Neural progenitor cell (in vitro differentiated cells): ENCODE results near the gene TMPRSS9. TPM values are rescaled to one million over a fixed set of nuclear protein-coding genes. Genes with fewer than 3 reads are reported as not detected.

ENCODE experiments used
- DNase-seq: peaks from one replicate; pipeline ENCODE4 v3.0.0-alpha.2; 2016; ENCODE audit warnings: low spot score
- H2AFZ ChIP-seq: fragments of 200-600 bp; sonication (generic); replicated peaks from 2 replicates; pipeline ENCODE4 v1.6.1; 2016; ENCODE audit warnings: antibody characterized with exemption
- H3F3A ChIP-seq: fragments of 200-600 bp; sonication (generic); 2 replicates; pipeline ENCODE4 v1.6.1; 2016; ENCODE audit warnings: antibody characterized with exemption, low read depth
- H3K27ac ChIP-seq: fragments of 200-600 bp; sonication (generic); 2 replicates; pipeline ENCODE4 v1.5.1; 2016; ENCODE audit warnings: mild to moderate bottlenecking
- H3K27me3 ChIP-seq: fragments of 200-600 bp; sonication (generic); 2 replicates; pipeline ENCODE4 v1.6.1; 2016; ENCODE audit warnings: mild to moderate bottlenecking, moderate library complexity
- H3K36me3 ChIP-seq: fragments of 200-600 bp; sonication (generic); 2 replicates; pipeline ENCODE4 v1.5.1; 2016
- H3K4me1 ChIP-seq: fragments of 200-600 bp; sonication (generic); 2 replicates; pipeline ENCODE4 v1.6.1; 2016; ENCODE audit warnings: mixed run types
- H3K4me2 ChIP-seq: fragments of 200-600 bp; sonication (generic); 2 replicates; pipeline ENCODE4 v1.6.1; 2016
- H3K4me3 ChIP-seq: fragments of 200-600 bp; sonication (generic); 2 replicates; pipeline ENCODE4 v1.5.1; 2016
- H3K79me2 ChIP-seq: fragments of 200-600 bp; sonication (generic); 2 replicates; pipeline ENCODE4 v1.6.1; 2016; ENCODE audit warnings: low read depth
- H3K9ac ChIP-seq: fragments of 200-600 bp; sonication (generic); 2 replicates; pipeline ENCODE4 v1.6.1; 2016
- H3K9me3 ChIP-seq: fragments of 200-600 bp; sonication (generic); 2 replicates; pipeline ENCODE4 v1.5.1; 2016; ENCODE audit warnings: low read depth
- H4K20me1 ChIP-seq: fragments of 200-600 bp; sonication (generic); 2 replicates; pipeline ENCODE4 v1.6.1; 2016; ENCODE audit warnings: low read depth
- H3K27ac Mint-ChIP-seq: 3 replicates; pipeline ENCODE4 v1.8.0; 2021; ENCODE audit warnings: mixed read lengths
- H3K27me3 Mint-ChIP-seq: 2 replicates; pipeline ENCODE4 v1.8.0; 2022; ENCODE audit warnings: low read depth, mild to moderate bottlenecking, inconsistent platforms, moderate library complexity, mixed read lengths; ENCODE audit not compliant: insufficient read depth
- H3K36me3 Mint-ChIP-seq: 3 replicates; pipeline ENCODE4 v1.8.0; 2021; ENCODE audit warnings: mixed read lengths
- H3K4me1 Mint-ChIP-seq: 3 replicates; pipeline ENCODE4 v1.8.0; 2021; ENCODE audit warnings: mixed read lengths
- H3K4me3 Mint-ChIP-seq: 3 replicates; pipeline ENCODE4 v1.8.0; 2021; ENCODE audit warnings: mild to moderate bottlenecking, moderate library complexity, mixed read lengths
- H3K9me3 Mint-ChIP-seq: 3 replicates; pipeline ENCODE4 v1.8.0; 2020; ENCODE audit warnings: mixed read lengths
- EZH2 ChIP-seq: fragments of 200-600 bp; sonication (generic); IDR thresholded peaks from 2 replicates; pipeline ENCODE4 v1.6.1; 2017; ENCODE audit warnings: antibody characterized with exemption, mild to moderate bottlenecking, moderate library complexity
- EZH2phosphoT487 ChIP-seq: fragments of 200-600 bp; sonication (generic); IDR thresholded peaks from 2 replicates; pipeline ENCODE4 v1.6.1; 2017; ENCODE audit warnings: antibody characterized with exemption
- total RNA-seq: library from RNA; depleted of rRNA; stranded (reverse); fragments of >200 nt; gene quantifications from 2 replicates; pipeline ENCODE4 v1.2.3, GENCODE V29; 2015; ENCODE audit warnings: low replicate concordance
- TF ChIP-seq, protein P1 (sequence below): fragments of 200-600 bp; sonication (generic); IDR thresholded peaks from 2 replicates; pipeline ENCODE4 v1.5.1; 2017; ENCODE audit warnings: antibody characterized with exemption, mild to moderate bottlenecking

The TMPRSS9 gene
- total RNA-seq, 1 donor from 2014 or later: not detected

DNA sequence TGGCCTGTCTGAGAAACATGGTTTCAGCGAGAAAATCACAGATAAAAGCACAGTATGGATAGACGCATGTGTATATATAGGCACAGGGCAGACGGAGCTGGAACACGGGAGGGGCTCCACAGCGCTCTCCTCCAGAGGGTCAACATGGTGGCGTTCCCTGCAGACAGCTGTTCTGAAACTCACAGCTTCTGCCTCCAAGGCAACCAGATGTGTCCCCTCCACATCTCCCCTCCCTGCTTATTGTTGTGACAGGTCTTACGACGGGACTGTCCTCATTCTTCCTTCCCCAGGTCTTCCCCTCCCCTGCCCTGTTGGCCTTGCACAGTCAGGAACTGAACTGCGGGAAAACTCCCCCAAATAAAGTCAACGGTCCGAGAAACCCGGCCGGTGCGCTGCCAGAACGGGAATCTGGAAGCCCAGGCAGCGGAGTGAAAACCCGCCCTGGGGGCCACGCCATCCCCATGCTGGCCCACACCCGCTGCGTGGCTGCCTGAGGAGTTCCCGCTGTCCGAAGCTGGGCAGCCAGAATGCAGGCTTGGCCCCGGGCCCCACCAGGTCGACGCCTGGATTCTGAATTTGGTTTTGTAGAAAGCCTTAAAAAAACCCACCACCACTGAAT lies 70.0 kb downstream of the TMPRSS9 start:
- Histone ChIP-seq H3K9me3 (no peaks in the 10 kb centered on the region), H3K4me3 (no peak overlapping the region), H3K27ac (no peak overlapping the region)

DNA sequence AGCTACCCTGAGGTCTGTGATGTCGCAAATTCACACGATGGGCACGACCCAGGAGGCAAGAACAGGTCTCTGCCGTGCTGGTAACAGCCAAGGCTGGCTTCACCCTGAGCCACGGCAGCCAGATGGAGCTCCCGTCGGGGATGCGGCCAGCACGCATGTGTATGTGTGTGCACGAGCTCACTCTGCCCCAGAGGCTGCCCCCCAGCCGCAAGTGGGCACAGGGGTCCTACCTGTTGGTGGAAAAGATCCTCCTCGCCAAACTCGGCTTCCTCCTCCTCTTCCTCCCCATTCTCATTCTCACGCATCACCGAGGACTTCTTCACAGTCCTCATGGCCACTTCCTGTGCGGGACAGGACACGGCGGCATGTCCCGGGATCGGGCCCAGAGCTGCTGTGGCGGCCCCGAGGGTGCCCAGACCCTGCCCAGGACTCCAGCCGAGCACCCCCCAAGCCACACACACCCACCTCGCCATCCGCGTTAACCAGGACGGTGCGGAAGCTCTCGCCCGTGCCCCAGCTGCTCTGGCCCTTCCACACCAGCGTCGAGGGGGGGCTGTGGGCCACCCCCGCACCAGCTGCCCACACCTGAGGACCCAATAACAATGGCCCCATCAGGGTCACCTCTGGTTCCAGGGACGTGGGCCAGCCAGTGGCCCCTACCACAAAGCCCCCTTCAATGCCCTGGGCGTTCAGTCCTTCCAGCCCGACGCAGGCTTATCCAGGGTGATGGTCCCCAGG lies 71.4 kb downstream of the TMPRSS9 start:
- Mint-ChIP-seq H3K4me1 (peaks cover 7% of the 10 kb centered on the region), H3K27ac (no peak overlapping the region), H3K9me3 (no peaks in the 10 kb centered on the region), H3K27me3 (peaks cover 19% of the 10 kb centered on the region), H3K36me3 (peaks cover 9% of the 10 kb centered on the region), H3K4me3 (no peak overlapping the region)
- Histone ChIP-seq H3F3A (peaks cover 37% of the 10 kb centered on the region), H3K4me2 (no peak overlapping the region), H3K4me1 (peaks cover 11% of the 10 kb centered on the region), H3K4me3 (no peak overlapping the region), H3K9me3 (no peaks in the 10 kb centered on the region), H3K27me3 (no peaks in the 10 kb centered on the region), H4K20me1 (peaks cover 7% of the 10 kb centered on the region), H3K27ac (no peak overlapping the region), H3K9ac (no peak overlapping the region), H3K79me2 (peaks cover 7% of the 10 kb centered on the region), H2AFZ (no peak overlapping the region), H3K36me3 (no peaks in the 10 kb centered on the region)
- DNase-seq: no peak
- TF ChIP-seq EZH2 (no peak), EZH2phosphoT487 (no peak)
- TF ChIP-seq, protein P1, sequence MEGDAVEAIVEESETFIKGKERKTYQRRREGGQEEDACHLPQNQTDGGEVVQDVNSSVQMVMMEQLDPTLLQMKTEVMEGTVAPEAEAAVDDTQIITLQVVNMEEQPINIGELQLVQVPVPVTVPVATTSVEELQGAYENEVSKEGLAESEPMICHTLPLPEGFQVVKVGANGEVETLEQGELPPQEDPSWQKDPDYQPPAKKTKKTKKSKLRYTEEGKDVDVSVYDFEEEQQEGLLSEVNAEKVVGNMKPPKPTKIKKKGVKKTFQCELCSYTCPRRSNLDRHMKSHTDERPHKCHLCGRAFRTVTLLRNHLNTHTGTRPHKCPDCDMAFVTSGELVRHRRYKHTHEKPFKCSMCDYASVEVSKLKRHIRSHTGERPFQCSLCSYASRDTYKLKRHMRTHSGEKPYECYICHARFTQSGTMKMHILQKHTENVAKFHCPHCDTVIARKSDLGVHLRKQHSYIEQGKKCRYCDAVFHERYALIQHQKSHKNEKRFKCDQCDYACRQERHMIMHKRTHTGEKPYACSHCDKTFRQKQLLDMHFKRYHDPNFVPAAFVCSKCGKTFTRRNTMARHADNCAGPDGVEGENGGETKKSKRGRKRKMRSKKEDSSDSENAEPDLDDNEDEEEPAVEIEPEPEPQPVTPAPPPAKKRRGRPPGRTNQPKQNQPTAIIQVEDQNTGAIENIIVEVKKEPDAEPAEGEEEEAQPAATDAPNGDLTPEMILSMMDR: no peak

More for the DNA sequence above, 70.0 kb downstream of the TMPRSS9 start:
- peaks cover 18% of the 10 kb centered on the region for H3K4me1 ChIP-seq
- H3K27me3 Mint-ChIP-seq: peaks cover 21% of the 10 kb centered on the region
- H3K36me3 Mint-ChIP-seq: peaks cover 4% of the 10 kb centered on the region
- H3K9ac ChIP-seq: no peak overlapping the region
- no peak overlapping the region for H3K27ac Mint-ChIP-seq
- H3F3A ChIP-seq: peaks cover 46% of the 10 kb centered on the region
- peaks cover 11% of the 10 kb centered on the region for H3K4me1 Mint-ChIP-seq
- peak overlapping the region; percentile 33 for H3K4me3 Mint-ChIP-seq
- no peak overlapping the region for H2AFZ ChIP-seq
- H3K4me2 ChIP-seq: no peak overlapping the region
- no peak for DNase-seq
- H4K20me1 ChIP-seq: peaks cover 21% of the 10 kb centered on the region
- H3K9me3 Mint-ChIP-seq: no peaks in the 10 kb centered on the region
- no peaks in the 10 kb centered on the region for H3K27me3 ChIP-seq
- peaks cover 17% of the 10 kb centered on the region for H3K79me2 ChIP-seq
- H3K36me3 ChIP-seq: no peaks in the 10 kb centered on the region
- TF ChIP-seq, protein P1: no peak
- no peak for TF ChIP-seq EZH2
- no peak for TF ChIP-seq EZH2phosphoT487

DNA sequence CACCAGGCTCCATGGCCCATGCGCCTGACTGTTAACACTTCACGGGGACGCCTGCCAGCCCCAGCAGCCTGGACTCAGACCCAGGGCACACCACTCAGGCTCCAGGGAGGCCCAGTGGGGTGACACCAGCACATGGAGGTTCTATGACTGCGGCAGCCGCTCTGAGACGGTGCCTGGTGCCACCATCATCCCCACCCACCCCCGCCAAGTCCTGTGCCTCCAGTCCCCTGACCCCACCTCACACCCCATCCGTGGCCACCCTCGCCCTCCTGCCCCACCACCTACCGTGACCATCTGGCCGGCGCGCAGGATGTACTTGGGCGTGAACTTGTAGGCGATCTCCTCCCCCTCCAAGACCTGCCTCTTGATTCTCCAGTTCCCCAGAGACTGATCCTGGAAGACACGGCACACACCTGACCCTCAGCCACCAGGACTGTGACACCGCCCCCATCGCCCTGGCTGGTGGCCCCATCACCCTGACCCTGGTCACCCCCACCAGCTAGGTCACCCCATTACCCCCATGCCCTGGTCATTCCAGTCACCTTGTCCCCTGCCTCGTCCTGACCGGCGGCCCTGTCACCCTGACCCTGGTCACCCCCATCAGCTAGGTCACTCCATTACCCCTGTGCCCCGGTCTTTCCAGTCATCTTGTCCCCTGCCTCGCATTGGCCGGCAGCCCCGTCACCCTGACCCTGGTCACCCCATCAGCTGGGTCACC lies 72.2 kb downstream of the TMPRSS9 start:
- Mint-ChIP-seq H3K4me3 (no peak overlapping the region), H3K27me3 (peaks cover 18% of the 10 kb centered on the region), H3K36me3 (peaks cover 10% of the 10 kb centered on the region), H3K27ac (no peak overlapping the region), H3K4me1 (peaks cover 6% of the 10 kb centered on the region), H3K9me3 (no peaks in the 10 kb centered on the region)
- H3K4me1 ChIP-seq: peaks cover 7% of the 10 kb centered on the region
- H3K27me3 ChIP-seq: no peaks in the 10 kb centered on the region
- H2AFZ ChIP-seq: no peak overlapping the region
- no peak overlapping the region for H3K4me3 ChIP-seq
- no peak overlapping the region for H3K4me2 ChIP-seq
- peaks cover 32% of the 10 kb centered on the region for H3F3A ChIP-seq
- TF ChIP-seq EZH2phosphoT487 (no peak), EZH2 (no peak)
- TF ChIP-seq, protein P1: no peak
- no peaks in the 10 kb centered on the region for H3K9me3 ChIP-seq
- no peak overlapping the region for H3K27ac ChIP-seq
- H3K79me2 ChIP-seq: no peaks in the 10 kb centered on the region
- no peak for DNase-seq
- no peak overlapping the region for H3K9ac ChIP-seq
- H4K20me1 ChIP-seq: no peaks in the 10 kb centered on the region
- H3K36me3 ChIP-seq: no peaks in the 10 kb centered on the region
